Adrenal gland (tissue), 12 donors: ENCODE measurements around the gene BAHCC1. TPM values are rescaled to one million over a fixed set of nuclear protein-coding genes. Genes with fewer than 3 reads are reported as not detected.

Experiments used
- DNase-seq, 7 donors: peaks; one replicate each; pipeline ENCODE4 v3.0.0-alpha.2; 2019 to 2020
- H3K27ac ChIP-seq, 5 donors: fragments of 200-600 bp; sonication (generic) in 4 of 5; 1 replicate in 3 of 5; 2 replicates in 2 of 5; pipeline versions ENCODE4 v1.5.1 to v1.8.0; 2016 to 2020; ENCODE audit warnings: mild to moderate bottlenecking in 1 of 5
- H3K27me3 ChIP-seq: fragments of 200-600 bp; 2 replicates; pipeline ENCODE4 v1.8.0; 2021
- H3K36me3 ChIP-seq, 2 donors: fragments of 200-600 bp; replicated peaks in 1 of 2; 1 replicate in 1 of 2; 2 replicates in 1 of 2; pipeline versions ENCODE4 v1.5.1 to v1.8.0; 2018 to 2022
- H3K4me1 ChIP-seq, 2 donors: fragments of 200-600 bp; replicated peaks in 1 of 2; 1 replicate in 1 of 2; 2 replicates in 1 of 2; pipeline versions ENCODE4 v1.5.1 to v1.8.0; 2018 to 2021
- H3K4me3 ChIP-seq, 4 donors: fragments of 200-600 bp; sonication (generic) in 3 of 4; one replicate each; pipeline ENCODE4 v1.5.1; 2016 to 2018
- H3K9me3 ChIP-seq, 3 donors: fragments of 200-600 bp; sonication (generic) in 1 of 3; replicated peaks in 1 of 3; 1 replicate in 2 of 3; 2 replicates in 1 of 3; pipeline versions ENCODE4 v1.5.1 to v1.8.0; 2016 to 2021
- CTCF ChIP-seq, 6 experiments: fragments of 450-650 bp in 4 of 6; fragments of 200-600 bp in 2 of 6; sonication (generic) in 1 of 6; IDR thresholded peaks; 1 replicate in 5 of 6; 2 replicates in 1 of 6; pipeline versions ENCODE4 v1.5.1 to v1.8.0; 2016 to 2021; ENCODE audit warnings: antibody characterized with exemption in 6 of 6, mild to moderate bottlenecking in 2 of 6, moderate library complexity in 1 of 6
- POLR2A ChIP-seq, 2 donors: fragments of 450-650 bp; IDR thresholded peaks; one replicate each; pipeline ENCODE4 v1.6.1; 2017; ENCODE audit warnings: antibody characterized with exemption in 2 of 2, mild to moderate bottlenecking in 2 of 2, moderate library complexity in 1 of 2
- WGBS, 4 donors: extraction: QIAGEN DNeasy Blood & Tissue Kit in 2 of 4; methylation state at CpG; one replicate each; pipeline versions ENCODE4 v1.1.5 to v1.1.7; 2013 to 2017; 5-methylcytosine and 5-hydroxymethylcytosine counted together
- intact Hi-C, 2 donors: fragments of 100-400 bp; cut with DNase I; formaldehyde crosslinking; loops; one replicate each; pipeline versions ENCODE4 v1.14.1 to v1.15.0; 2022 to 2023
- polyA plus RNA-seq, 3 donors: library from polyadenylated mRNA; stranded (reverse); fragments of 200-250 nt in 2 of 3; fragments of 350-450 nt in 1 of 3; fragmentation: Illumina TruSeq in 1 of 3; extraction: RNeasy Lipid Tissue Mini Kit (QIAGEN cat#74804) in 1 of 3; gene quantifications; one replicate each; pipeline ENCODE4 v1.2.3, GENCODE V29; 2013 to 2014
- total RNA-seq, 9 donors: library from RNA; depleted of rRNA in 4 of 9; stranded (reverse); fragments of >200 nt in 4 of 9; fragments of 120-200 nt in 1 of 9; fragmentation: NEBNext Ultra II Directional in 1 of 9; extraction: Animal tissue kit (Norgen Biotek cat#: 25700) in 1 of 9; gene quantifications; one replicate each; pipeline versions ENCODE4 v1.1.0 to v1.2.4, GENCODE V29; 2013 to 2023
- donor health status: healthy with polysubstance abuse.
- donor health status: Bipolar disorder and iron deficiency.
- donor health status: DM: yes; HTN: yes; CAD: no.
- donor health status: DM: no; HTN: no; CAD: no.
- donor health status: DM: no; HTN: no; CAD: no.
- donor health status: DM: yes; HTN: yes; CAD: no.

The BAHCC1 gene
- total and polyA plus RNA-seq, 12 donors = 1.7 to 68.0 (median 18.4) TPM

GRCh38 chr17:81397314-81398175 is 2.3 kb downstream of the BAHCC1 start:
- TF ChIP-seq POLR2A (IDR thresholded peaks at IDR 0.05) (no peak), CTCF (IDR thresholded peaks at IDR 0.05) (peak in 4 of 6 experiments; percentile 14 to 33 (median 20))
- Histone ChIP-seq H3K36me3 (no peaks in the 10 kb centered on the region), H3K27ac (peak overlapping the region; percentile 48 to 96 (median 94)), H3K4me3 (peak overlapping the region in 2 of 4 donors; percentile 61 to 96), H3K9me3 (no peaks in the 10 kb centered on the region), H3K4me1 (peaks cover 23 to 34% of the 10 kb centered on the region in 2 donors), H3K27me3 (no peaks in the 10 kb centered on the region)
- intact Hi-C loops = loop anchor here (10.0 kb wide), 2 partner anchors 87 to 103 kb away; partner anchors contain the start of gene SLC38A10 (in 1 of the 2)
- peak in 1 of 7 donors; percentile 49 for DNase-seq
- WGBS, 4 donors = 18 to 36% (median 23%) methylated on average over 32 to 49 of the region's 49 CpGs

- 50 to 59% (median 57%) methylated on average over 29 to 48 of the region's 48 CpGs for WGBS, 4 donors
- Histone ChIP-seq H3K4me1 (peaks cover 18 to 37% of the 10 kb centered on the region in 2 donors), H3K36me3 (no peaks in the 10 kb centered on the region), H3K9me3 (no peaks in the 10 kb centered on the region), H3K4me3 (peak overlapping the region in 2 of 4 donors; percentile 61 to 96), H3K27ac (peak overlapping the region in 3 of 5 donors; percentile 94 to 96 (median 95)), H3K27me3 (no peaks in the 10 kb centered on the region)
- intact Hi-C loops = loop anchor here (10.0 kb wide), 2 partner anchors 86 to 104 kb away; partner anchors contain the start of gene SLC38A10 (in 1 of the 2)
- TF ChIP-seq POLR2A (IDR thresholded peaks at IDR 0.05) = no peak
- no peak for TF ChIP-seq CTCF (IDR thresholded peaks at IDR 0.05)
- peak in 1 of 7 donors; percentile 47 for DNase-seq
Observed at GRCh38 chr17:81398176-81398831, 3.0 kb downstream of the BAHCC1 start.

- H3K9me3 ChIP-seq = no peaks in the 10 kb centered on the region
- H3K27me3 ChIP-seq = no peaks in the 10 kb centered on the region
- TF ChIP-seq POLR2A (IDR thresholded peaks at IDR 0.05) (no peak), CTCF (IDR thresholded peaks at IDR 0.05) (no peak)
- H3K4me3 ChIP-seq = peak overlapping the region in 2 of 4 donors; percentile 9 to 96
- intact Hi-C loops = loop anchor here (10.0 kb wide), 2 partner anchors 86 to 104 kb away; partner anchors contain the start of gene SLC38A10 (in 1 of the 2)
- H3K4me1 ChIP-seq = peaks cover 18 to 37% of the 10 kb centered on the region in 2 donors
- no peak for DNase-seq
- peak overlapping the region in 3 of 5 donors; percentile 94 to 96 (median 95) for H3K27ac ChIP-seq
- WGBS, 4 donors = 6 to 30% (median 8%) methylated on average over 12 to 46 of the region's 46 CpGs
- H3K36me3 ChIP-seq = no peaks in the 10 kb centered on the region
Observed at GRCh38 chr17:81398832-81399411, 3.7 kb downstream of the BAHCC1 start.
